ENCODE results near the gene CD248. TPM values are rescaled to one million over a fixed set of nuclear protein-coding genes. Genes with fewer than 3 reads are reported as not detected.

The CD248 gene
- polyA plus RNA-seq, 2 of the 4 experiments (the other 2 are of a cell fraction): 0.03 TPM; not detected in 1

- no peak for ATAC-seq
- no peak for FAIRE-seq
- WGBS (ENCODE audit: missing lambda C conversion rate): 90% methylated on average over 8 of the region's 8 CpGs
- DNase-seq (ENCODE audit: low read depth in 1 of 2, low spot score in 1 of 2): no peak
- Histone ChIP-seq H3K27ac (no peak overlapping the region), H3K4me3 (no peak overlapping the region), H3K9me3 (no peaks in the 10 kb centered on the region), H3K4me1 (peaks cover 29% of the 10 kb centered on the region), H3K4me2 (peak overlapping the region; percentile 93; the same call in 2 of the 3 replicates)
- TF ChIP-seq MAFK (IDR thresholded peaks at IDR 0.05; ENCODE audit: partially characterized antibody): no peak
- TF ChIP-seq FOSB (CRISPR knock-in tag; IDR thresholded peaks at IDR 0.05): no peak
- TF ChIP-seq SMC3 (IDR thresholded peaks at IDR 0.05): no peak
- no peak for TF ChIP-seq POLR2AphosphoS2 (conservative IDR thresholded peaks at IDR 0.05; ENCODE audit: low read length)
- TF ChIP-seq HOXA7 (CRISPR knock-in tag; IDR thresholded peaks at IDR 0.05): no peak
- no peak for TF ChIP-seq EHMT2 (IDR thresholded peaks at IDR 0.05; ENCODE audit: low read depth)
- no peak for TF ChIP-seq HDAC2 (IDR thresholded peaks at IDR 0.05)
- no peak for TF ChIP-seq NR3C1 (IDR thresholded peaks at IDR 0.05)
- TF ChIP-seq TFCP2L1 (CRISPR knock-in tag; IDR thresholded peaks at IDR 0.05): no peak
- TF ChIP-seq ATOH8 (CRISPR knock-in tag; IDR thresholded peaks at IDR 0.05; ENCODE audit: low read depth): no peak
- TF ChIP-seq NPAS2 (CRISPR knock-in tag; IDR thresholded peaks at IDR 0.05; ENCODE audit: borderline replicate concordance): no peak
- TF ChIP-seq TP53 (CRISPR knock-in tag; IDR thresholded peaks at IDR 0.05): no peak
- no peak for TF ChIP-seq CHD2 (IDR thresholded peaks at IDR 0.05; ENCODE audit: low read length, partially characterized antibody)
- TF ChIP-seq ZFP36 (IDR thresholded peaks at IDR 0.05; ENCODE audit: borderline replicate concordance, partially characterized antibody): no peak
- POLR2A ChIA-PET: no interaction called here
- CTCF ChIA-PET: interaction anchor here (1.0 to 7.9 kb wide), 7 partner anchors 14 to 46 kb away, joined by 3 to 57 read pairs (median 5); no protein-coding TSS in a partner anchor
Measured at GRCh38 chr11:66343176-66343575, 26.3 kb upstream of the CD248 start.

- WGBS (ENCODE audit: missing lambda C conversion rate): 96% methylated on average over 19 of the region's 21 CpGs
- DNase-seq (ENCODE audit: low read depth in 1 of 2, low spot score in 1 of 2): no peak
- no peak for TF ChIP-seq HOXA7 (CRISPR knock-in tag; IDR thresholded peaks at IDR 0.05)
- TF ChIP-seq KDM5A (IDR thresholded peaks at IDR 0.05): no peak
- no peak for TF ChIP-seq EHMT2 (IDR thresholded peaks at IDR 0.05; ENCODE audit: low read depth)
- no peak for TF ChIP-seq NR3C1 (IDR thresholded peaks at IDR 0.05)
- TF ChIP-seq CBX8 (IDR thresholded peaks at IDR 0.05): no peak
- TF ChIP-seq PHF8 (IDR thresholded peaks at IDR 0.05; ENCODE audit: borderline replicate concordance, low read depth): no peak
- TF ChIP-seq HEYL (CRISPR knock-in tag; IDR thresholded peaks at IDR 0.05): no peak
- no peak for TF ChIP-seq HMGXB4 (CRISPR knock-in tag; IDR thresholded peaks at IDR 0.05; ENCODE audit: borderline replicate concordance)
- no peak for TF ChIP-seq BCL3 (IDR thresholded peaks at IDR 0.05)
- TF ChIP-seq ATOH8 (CRISPR knock-in tag; IDR thresholded peaks at IDR 0.05; ENCODE audit: low read depth): no peak
- no peak for TF ChIP-seq JUNB (IDR thresholded peaks at IDR 0.05)
- TF ChIP-seq FOSB (CRISPR knock-in tag; IDR thresholded peaks at IDR 0.05): no peak
- no peak for TF ChIP-seq CHD2 (IDR thresholded peaks at IDR 0.05; ENCODE audit: low read length, partially characterized antibody)
- no peak for TF ChIP-seq GATA3 (IDR thresholded peaks at IDR 0.05; ENCODE audit: borderline replicate concordance)
- TF ChIP-seq HOXB13 (CRISPR knock-in tag; IDR thresholded peaks at IDR 0.05; ENCODE audit: low read depth): no peak
- Histone ChIP-seq H3K9me3 (no peaks in the 10 kb centered on the region), H3K27ac (no peak overlapping the region), H3K4me1 (peaks cover 41% of the 10 kb centered on the region), H3K4me3 (no peak overlapping the region), H3K4me2 (no peak overlapping the region)
- POLR2A ChIA-PET: no interaction called here
- CTCF ChIA-PET: interaction anchor here (1.3 to 7.9 kb wide), 6 partner anchors 10 to 48 kb away, joined by 3 to 57 read pairs (median 4); no protein-coding TSS in a partner anchor
- ATAC-seq: no peak
- no peak for FAIRE-seq
Measured at GRCh38 chr11:66341502-66342126, 24.8 kb upstream of the CD248 start.
